C4-2B (cell line): Measurements from ENCODE around the gene C2orf72.
"Not testable (repeated sequence)": the region's sequence is repeated elsewhere in the genome, so short reads cannot be mapped to it uniquely, and the experiment has no call there.

ENCODE experiments used
- H3K27ac ChIP-seq: fragments of 450-650 bp; 2 replicates; pipeline ENCODE4 v1.5.1; 2017
- CTCF ChIP-seq: fragments of 450-650 bp; conservative IDR thresholded peaks from 2 replicates; pipeline ENCODE4 v1.5.1; 2017; ENCODE audit warnings: mild to moderate bottlenecking
- ZFX ChIP-seq: fragments of 450-650 bp; IDR thresholded peaks from 2 replicates; pipeline ENCODE4 v1.6.1; 2017

C2orf72 gene

DNA sequence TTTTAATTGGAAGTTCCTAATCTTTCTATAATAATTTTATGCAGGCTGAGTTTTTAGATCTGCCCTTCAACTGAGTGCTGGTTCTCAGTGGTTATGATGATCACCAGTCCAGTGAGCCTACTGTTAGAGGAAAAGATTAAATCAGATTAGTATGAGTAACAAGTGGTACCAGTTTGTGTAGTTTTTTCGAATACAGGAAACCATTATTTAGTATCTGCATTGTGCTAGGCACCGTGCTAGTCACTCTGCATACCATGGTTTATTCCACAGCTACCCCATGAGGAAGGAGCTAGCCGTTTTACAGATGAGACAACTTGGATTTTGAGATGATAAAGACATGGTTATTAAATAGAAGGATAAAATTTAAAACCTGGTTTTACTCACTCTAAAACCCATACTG is 25.5 kb downstream of the C2orf72 start:
- no peak overlapping the region for H3K27ac ChIP-seq

DNA sequence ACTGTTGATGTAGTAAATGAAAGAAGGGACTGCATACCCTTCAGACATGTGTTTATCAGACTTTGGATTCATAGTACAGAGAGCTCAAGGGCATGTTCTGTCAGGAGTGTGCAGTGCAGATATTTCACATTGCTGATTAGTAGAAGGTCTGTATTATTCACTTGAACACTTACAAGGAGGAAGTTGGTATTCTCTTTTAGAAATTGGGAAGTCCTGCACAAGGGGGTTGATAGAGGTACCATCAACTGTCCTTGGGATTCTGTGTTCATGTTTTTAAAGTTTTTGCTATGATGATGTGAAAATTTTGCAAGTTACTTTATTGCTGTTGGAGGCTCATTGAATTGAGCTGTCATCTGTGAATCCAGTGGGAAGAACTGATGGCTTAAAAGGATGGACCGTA is 26.0 kb downstream of the C2orf72 start:
- H3K27ac ChIP-seq: no peak overlapping the region
- TF ChIP-seq CTCF (no peak), ZFX (no peak)

More for the DNA sequence above, 25.5 kb downstream of the C2orf72 start:
- TF ChIP-seq ZFX: no peak
- no peak for TF ChIP-seq CTCF

DNA sequence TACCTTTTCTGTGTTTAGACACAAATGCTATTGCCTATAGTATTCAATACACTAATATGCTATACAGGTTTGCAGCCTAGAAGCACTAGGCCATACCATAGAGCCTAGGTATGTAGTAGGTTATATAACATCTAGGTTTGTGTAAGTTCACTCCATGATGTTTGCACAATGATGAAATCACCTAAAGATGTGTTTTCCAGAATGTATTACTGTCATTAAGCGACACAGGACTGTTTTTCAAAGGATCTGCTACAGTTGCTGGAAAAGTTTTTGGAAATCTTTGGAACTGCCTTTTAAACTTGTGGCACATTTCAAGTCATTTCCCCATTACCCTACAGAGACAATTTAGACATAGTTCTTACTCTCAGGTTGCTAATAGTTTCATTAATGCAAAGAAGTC is 28.6 kb downstream of the C2orf72 start:
- TF ChIP-seq ZFX (no peak), CTCF (no peak)
- H3K27ac ChIP-seq: no peak overlapping the region

- not testable (repeated sequence) for H3K27ac ChIP-seq
Measured at GRCh38 chr2:231067531-231067930, 30.2 kb downstream of the C2orf72 start.

DNA sequence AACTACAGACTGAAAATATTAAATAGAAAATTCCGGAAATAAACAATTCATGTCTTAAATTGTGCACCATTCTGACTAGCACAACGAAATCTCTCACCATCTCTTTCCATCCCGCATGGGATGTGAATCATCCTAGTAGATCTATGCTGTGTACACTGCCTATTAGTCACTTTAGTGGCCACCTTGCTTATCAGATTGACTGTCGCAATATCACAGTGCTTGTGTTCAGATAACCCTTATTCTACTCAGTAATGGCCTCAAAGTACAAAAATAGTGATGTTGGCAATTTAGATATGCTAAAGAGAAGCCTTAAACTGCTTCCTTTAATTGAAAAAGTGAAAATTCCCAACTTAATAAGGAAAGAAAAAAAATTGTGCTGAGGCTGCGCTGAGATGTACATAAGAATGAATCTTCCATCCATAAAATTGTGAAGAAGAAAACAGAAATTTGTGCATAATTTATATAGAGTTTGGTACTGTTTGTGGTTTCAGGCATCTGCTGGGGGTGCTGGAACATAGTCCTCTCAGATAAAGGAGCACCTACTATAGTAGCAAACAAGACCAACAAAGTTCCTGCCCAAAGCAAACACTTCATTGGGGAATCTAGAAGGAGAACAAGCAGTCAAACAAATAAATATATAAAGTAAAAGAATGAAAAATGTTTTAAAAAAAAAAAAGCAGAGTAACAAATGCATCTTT is 31.4 kb downstream of the C2orf72 start:
- TF ChIP-seq ZFX (no peak), CTCF (no peak)

GRCh38 chr2:231069379-231070054 is 32.2 kb downstream of the C2orf72 start:
- H3K27ac ChIP-seq: no peak overlapping the region
- TF ChIP-seq CTCF (no peak), ZFX (no peak)

More for the DNA sequence above, 31.4 kb downstream of the C2orf72 start:
- no peak overlapping the region for H3K27ac ChIP-seq

DNA sequence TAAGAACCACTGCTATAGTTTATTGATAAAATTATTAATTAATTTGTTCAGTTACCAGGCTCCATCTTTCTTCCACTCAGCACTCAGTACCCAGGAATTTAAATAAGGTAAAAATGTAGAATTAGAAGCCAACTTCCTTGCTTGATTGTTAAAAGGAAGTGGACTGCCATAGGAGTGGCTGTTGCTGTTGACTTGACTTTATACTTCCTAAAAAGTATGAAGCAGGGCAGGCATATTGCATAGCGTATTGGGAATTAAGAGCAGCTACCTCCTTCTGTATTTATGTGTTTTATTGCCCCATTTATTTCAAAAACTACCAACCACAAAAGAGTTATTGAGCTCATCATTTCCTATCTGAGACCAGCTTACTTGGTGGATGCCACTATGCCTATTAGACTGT is 47.2 kb downstream of the C2orf72 start:
- no peak overlapping the region for H3K27ac ChIP-seq
- TF ChIP-seq ZFX: no peak
- TF ChIP-seq CTCF: no peak

DNA sequence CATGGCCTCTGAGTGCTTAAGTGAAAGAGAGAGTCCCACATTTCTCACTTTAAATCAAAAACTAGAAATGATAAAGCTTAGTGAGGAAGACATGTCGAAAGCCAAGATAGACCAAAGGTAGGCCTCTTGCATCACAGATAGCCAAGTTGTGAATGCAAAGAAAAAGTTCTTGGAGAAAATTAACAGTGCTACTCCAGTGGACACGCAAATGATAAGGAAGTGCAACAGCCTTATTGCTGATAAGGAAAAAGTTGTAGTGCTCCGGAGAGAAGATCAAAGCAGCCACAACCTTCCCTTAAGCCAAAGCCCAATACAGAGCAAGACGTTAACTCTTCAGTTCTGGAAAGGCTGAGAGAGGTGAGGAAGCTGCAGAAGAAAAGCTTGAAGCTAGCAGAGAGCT is 51.4 kb downstream of the C2orf72 start:
- TF ChIP-seq ZFX (no peak), CTCF (no peak)
- no peak overlapping the region for H3K27ac ChIP-seq
